ENCODE data around the gene AXDND1.

AXDND1 gene

GRCh38 chr1:179586107-179586823, 220.5 kb downstream of the AXDND1 start:
- no peak for DNase-seq

DNA sequence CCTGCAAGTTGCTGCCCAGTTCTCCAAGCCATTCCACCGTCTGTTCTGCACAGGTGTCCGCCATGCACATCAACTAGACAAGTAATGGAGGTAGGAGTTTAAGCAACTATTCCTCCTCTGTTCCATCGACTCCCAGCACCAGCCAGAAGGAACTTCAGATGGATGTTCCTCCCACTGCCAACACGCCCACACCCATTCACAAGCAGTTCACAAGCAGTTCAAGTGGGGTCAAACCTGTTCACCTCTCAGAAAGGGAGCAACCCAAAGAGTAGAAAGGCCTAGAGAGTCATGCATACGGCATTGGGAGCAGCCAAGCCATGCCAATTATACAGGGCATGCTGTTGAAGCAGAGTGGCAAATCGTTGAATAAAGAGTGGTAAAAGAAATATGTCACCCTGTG, 221.6 kb downstream of the AXDND1 start:
- DNase-seq, result no peak

- no peak for DNase-seq
Observed at GRCh38 chr1:179588425-179589024, 222.8 kb downstream of the AXDND1 start.

DNA sequence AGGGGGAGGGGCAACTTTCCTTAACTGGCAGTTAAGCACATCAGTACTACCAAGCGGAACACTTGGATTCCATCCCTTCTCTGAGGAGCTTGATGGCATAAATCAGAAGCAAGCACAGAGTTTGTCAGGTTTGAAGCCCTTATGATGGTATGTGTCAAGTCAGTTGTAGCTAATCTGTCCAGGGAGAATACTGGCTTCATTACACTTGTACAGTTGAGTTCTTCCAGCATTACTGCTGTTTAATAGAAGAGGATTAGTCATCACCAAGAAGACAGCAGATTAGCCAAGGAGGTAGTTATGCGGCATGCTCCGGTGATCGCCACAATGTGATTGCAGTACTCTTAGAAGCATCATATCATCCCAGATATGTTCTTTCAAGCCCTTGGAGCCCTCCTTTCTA, 223.7 kb downstream of the AXDND1 start:
- no peak for DNase-seq

- DNase-seq, result no peak
Observed at GRCh38 chr1:179590671-179591070, 224.9 kb downstream of the AXDND1 start.

- no peak for DNase-seq
Observed at GRCh38 chr1:179591253-179591591, 225.5 kb downstream of the AXDND1 start.

DNA sequence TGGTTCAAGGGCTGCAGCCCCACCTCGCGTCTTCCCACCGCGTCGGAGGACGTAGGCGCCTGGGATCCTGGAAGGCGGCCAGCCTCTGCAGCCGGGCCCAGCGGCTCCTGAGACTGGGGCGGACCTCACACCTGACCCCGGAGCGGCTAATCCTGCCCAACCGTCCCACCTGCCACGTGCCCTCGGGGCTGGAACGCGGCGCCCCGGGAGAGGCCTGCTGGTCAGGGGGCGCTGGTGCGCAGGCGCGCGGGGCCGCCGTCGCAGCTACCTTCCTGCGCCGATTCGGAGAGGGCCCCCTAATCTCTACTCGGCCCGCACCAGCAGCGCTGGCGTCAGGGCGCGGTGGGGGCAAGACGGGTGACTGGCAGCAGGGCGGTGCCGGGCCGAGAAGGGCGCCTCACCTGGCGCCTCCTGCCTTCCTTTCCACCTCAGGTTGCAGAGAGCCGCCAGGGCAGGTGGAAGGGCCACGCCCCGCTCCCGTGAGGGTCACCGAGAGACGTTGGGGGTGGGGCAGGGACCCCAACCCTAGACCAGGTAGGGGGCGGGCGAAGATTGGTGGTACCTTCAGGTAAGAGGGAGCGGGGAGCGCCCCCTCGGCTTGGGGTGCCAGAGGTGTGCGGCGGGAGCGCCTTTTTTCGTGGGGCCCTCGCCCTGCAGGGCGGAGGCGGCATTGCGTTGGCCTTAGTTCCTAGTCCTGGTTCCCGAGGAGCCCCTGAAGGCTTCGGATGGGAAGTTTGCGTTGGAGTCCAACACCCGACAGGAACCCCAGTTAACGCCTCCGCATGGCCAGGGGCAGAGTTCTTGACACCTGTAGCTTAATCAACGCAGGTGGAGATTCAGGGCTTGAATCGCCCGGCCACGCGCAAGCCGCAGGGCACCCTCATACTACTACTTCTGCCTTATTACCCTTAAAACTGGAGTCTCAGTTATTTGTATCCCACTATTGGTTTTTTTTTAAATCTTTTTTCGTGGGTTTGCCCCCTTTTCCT, 226.1 kb downstream of the AXDND1 start, which contains the start of gene TDRD5:
Gene TDRD5 (plus strand): TSS at position 241 of the 989 bp plus-strand sequence. CDS start 784 bp downstream, outside the sequence.
- no peak for DNase-seq

DNA sequence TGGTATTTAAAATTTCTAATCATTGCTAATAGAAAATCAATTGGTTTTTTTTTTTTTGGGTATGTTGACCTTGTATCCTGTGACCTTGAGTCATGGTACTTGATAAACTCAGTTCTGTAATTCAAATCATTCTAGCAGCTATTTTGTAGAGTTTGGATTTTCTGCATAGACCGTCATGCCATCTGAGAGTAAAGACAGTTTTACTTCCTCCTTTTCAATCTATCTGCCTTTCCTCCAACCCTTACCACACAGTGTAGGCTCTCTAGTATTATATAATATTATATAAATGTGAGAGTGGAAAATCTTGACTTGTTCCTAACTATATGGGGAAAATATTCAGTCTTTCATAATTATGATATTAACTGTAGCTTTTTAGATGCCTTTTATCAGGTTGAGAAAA, 232.9 kb downstream of the AXDND1 start:
- no peak for DNase-seq

- no peak for DNase-seq
Observed at GRCh38 chr1:179599623-179600249, 234.0 kb downstream of the AXDND1 start.

DNA sequence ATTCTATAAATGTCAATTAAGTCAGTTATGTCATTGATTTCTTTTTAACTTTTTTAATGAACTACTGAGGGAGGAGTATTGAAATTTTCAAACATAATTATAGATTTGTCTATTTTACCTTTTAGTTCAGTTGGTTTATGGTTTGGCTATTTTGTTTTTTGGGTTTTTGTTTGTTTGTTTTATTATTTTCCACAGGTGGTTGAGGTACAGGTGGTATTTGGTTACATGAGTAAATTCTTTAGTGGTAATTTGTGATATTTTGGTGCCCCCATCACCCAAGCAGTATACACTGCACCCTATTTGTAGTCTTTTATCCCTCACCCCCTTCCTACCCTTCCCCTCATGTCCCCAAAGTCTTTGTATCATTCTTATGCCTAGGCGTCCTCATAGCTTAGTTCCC, 235.3 kb downstream of the AXDND1 start:
- no peak for DNase-seq
